D341Med (cell line): Measurements from ENCODE around the gene BARHL2.

Experiments
- DNase-seq: peaks from one replicate; pipeline ENCODE4 v3.0.0; 2012; ENCODE audit warnings: low spot score

Gene BARHL2

DNA sequence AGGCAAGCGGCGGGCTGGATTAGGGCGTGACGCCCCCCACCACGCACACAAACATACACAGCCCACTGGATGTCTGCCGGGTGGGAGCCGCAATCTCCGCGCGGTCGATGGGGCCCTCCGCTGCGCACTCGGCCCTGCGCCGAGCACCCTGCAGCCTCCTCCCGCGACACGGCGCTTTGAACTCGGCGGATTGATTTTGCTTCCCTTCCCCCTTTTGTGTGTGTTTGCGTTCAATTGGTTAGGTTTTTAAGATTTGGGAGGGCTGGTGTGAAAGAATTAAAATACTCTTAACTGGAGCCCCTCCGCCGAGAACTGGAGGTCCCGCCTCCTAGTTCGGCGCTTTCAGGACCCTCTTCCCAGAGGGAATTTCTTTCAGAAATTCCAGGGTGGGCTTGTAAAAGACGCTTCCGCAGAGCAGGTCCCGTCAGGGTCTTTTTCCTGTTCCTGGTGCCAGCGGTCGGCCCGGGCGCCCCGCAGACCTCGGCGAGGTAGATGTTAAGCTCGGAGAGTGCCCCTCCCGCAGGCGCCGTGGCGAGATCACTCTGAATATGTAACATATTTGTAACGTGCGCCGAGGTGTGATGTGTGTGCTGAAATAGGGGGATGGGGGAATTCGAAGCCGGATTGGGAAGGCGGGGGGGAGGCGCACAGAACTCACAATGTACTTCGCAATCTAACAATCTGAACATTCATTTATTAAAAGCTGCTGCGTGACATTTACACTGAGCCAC lies 8.0 kb upstream of the BARHL2 start:
- DNase-seq: no peak

DNA sequence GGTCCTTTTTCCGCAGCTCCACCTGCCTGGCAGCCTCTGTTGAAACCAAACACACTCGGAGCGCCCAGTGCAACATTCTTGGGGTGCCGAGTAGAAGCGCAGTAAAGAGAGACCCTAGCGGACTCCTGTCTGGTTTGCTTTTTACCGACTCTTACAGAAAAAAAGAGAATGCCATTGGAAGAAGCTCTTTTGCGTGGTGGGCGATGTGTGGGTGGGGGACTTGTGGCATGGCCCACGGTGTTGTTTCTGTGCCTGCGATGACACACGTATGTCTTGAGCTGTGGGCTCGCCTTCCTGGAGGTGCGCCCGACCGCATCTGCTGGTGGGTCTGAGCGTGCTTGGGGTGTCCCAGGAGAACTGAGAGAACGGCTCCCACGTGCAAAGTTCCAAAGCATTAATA lies 7.3 kb upstream of the BARHL2 start:
- DNase-seq: no peak

DNA sequence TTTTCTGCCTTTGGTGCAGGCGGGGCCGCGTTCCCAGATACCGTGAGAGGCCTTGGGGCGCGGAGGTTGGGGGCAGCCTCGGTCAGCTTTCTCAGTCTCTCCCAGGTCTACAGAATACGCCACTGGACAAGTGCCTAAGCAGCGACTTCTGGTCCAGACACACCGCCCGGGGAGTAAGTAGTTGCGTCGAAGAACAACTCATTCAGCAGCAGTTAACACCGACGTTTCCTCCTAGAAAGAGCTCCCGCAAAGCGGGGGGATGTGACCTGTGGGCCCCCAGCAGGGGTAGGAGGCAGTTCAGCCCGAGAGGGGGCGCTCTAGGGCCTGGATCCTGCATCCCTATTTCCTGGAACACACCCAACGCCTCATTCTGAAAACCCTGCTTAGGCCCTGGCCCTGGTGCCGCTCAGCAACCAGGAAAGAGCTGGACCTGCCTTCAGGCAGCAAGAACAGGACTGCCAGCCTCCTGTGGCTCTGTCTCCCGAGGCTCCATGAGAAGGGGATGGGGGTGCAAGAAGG lies 6.5 kb upstream of the BARHL2 start:
- peak; percentile 49 for DNase-seq

DNA sequence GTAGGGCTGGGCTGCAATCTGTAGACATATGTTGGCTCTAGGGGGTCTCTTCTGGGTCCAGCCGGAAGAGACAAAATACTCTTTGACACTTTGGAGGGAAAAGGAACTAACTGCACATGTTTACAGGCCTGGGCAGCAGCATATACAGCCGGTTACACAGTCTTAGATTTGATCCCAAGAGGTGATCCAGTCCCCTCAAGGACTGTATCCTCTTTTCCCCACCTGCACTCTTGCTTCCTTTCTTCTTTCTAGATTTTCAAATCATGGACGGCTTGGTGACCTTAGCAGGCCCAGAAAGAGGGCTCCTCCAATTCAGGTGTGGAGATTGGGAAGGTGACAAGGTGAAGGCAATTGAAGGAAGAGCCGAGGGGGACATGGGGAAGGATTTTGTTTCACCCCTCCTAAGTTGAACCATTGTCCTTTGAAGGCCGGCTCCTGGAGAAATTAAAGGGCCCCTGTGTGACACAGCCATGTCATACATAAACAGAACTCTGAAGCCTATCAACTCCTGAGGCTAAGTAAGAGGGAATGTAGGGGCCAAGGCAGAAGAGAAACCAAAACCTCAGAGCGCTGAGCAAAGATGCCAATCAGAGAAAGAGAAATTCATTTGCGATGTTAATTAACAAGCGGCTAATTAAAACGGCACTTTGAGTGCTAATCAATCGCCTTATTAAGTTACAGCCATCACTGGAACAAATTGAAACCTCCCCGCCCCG lies 5.9 kb upstream of the BARHL2 start:
- DNase-seq: no peak

DNA sequence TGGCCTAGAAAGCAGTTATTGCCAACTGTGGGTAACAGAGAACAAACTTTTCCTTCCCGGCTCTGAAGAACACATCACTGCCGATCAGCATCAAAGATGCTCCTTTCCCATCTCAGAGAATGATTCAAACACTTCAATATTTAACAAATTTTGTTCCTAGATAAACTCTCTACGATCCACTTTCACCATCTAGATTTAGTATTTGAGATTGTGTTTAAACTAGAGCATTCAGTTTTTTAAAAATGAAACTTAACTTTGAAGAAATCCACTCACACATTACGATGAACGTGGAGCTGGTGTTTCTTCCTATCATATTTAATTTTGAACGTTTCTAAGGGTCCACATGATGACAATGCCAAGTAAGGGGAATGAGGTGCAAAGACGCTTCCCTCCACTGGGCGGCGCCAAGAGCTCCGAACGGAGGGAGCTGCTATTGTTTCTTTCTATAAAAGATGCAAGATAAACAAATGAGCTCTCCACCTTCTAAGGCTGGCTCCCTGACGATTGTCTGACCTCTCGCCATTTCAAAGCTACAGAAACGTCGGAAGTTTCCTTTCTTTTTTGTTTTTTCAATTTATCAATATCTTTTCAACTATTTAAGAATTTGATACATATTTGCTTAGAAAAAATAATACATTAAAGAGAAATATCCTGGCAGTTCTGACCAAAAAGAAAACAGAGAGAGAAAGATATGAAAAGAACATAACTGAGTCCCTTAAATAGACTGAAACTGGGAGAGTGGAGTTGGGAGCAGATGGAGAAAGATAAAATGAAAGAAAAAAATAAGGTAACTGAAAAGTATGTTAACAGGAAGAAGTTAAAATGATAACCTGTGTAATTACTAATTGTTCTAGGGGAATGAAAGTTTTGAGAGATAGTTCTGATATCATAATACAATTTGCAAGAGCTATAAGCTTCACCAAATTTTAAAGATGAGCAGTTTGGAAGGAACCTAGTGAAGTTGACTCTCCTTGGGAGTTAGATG lies 4.4 kb upstream of the BARHL2 start:
- DNase-seq: peak; percentile 69

DNA sequence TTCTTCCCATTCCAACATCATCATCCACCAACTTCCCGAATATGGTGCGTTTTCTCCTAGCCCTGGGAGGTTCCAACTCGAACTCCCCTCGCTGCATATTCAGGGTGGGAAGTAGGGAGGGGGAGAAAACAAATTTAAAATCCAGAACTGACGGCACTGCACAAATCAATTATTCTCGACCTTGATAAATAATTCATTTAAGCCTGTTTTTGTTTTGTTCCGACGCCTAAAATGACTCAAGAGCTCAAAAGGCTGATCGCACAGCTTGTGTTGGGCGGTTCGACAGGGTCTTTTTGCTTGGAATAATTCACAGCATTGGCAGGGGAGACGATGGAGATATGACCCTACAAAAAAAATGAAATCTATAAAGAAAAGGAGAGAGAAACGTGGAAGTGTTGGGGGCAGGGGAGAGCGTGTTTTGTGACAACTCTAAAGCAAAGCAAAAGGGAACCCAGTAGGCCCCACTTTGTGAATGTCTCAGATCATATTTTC lies 3.1 kb upstream of the BARHL2 start:
- DNase-seq: no peak

DNA sequence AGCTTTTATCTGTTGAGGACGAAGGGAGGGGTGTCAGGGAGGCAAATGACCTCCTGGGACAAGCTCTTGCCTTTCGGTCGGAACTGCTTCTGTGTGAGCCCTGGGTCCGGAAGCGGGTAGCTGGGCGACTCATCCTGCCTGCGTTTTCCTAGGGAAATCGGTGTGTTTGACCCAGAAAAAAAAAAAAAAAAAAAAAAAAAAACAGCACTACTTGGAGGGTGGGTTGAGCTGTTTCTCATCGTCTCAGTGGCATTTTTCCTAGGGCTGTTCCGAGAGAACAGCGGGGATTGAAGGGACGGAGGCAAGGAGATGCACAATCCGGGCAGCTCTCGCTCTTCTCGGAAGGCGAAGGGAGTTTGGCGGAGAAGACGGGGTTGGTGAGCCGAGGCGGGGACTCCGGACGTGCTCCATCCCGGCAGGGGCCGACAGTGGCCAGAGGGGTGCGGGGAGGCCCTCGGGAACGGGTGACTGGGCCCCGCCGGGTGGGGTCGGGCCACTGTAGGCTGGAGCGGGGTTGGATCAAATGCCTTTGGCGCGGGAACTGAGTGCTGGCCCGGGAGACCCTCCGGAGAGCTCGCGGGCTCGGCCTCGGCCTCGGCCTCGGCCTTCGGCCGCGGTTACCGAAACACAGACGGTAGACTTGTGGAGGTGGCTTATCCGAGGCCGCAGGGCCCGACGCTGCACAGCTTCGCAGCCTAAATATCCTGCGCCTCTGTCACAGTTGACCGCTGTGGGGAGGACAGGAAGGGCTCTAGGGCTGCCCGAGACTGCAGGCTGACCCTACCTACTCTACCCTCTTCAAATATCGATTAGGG lies 2.4 kb upstream of the BARHL2 start:
- DNase-seq: no peak

DNA sequence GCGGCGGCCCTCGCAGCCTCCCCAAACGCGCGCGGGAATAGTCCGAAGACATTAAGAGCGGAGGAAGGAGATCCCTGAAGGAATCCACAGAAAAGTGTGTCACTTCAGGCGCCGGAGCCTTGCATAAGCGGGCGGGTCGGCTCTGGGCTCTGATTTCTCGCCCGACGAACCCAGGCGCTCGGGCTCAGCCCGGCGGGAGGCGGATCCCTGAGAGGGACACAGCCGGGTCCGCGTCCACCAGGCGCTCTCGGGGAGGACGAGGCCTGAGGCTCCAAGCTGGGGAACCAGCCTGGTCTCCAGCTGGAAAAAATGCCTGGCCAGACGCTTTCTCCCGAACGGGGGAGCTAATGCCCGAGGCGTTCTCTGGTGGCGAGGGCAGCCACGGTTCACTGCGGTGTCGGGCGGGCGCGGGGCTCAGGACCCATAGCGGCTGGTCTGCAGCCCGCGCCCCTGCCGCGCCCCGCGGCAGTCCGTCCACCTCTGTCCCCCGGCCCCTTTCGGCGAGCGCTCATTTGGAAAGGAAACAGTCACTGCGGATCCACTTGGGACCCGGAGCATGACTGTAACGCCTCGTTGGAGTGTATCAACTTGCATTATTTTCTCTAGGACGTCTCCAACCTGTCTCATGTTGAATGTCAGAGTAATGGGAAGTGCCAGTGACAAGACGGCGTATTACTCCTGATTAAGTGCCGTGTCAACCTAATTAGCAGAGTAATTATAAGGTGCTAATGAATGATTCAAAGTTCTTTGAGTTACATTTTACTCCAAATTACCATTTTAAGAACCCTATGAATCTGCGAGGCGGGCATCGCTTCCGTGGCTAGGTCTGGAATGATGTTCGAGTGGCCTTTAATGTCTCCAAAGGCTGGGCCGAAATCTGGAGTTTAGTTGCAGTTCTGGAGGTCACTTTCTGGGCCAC lies 1.6 kb upstream of the BARHL2 start:
- DNase-seq: peak; percentile 50

DNA sequence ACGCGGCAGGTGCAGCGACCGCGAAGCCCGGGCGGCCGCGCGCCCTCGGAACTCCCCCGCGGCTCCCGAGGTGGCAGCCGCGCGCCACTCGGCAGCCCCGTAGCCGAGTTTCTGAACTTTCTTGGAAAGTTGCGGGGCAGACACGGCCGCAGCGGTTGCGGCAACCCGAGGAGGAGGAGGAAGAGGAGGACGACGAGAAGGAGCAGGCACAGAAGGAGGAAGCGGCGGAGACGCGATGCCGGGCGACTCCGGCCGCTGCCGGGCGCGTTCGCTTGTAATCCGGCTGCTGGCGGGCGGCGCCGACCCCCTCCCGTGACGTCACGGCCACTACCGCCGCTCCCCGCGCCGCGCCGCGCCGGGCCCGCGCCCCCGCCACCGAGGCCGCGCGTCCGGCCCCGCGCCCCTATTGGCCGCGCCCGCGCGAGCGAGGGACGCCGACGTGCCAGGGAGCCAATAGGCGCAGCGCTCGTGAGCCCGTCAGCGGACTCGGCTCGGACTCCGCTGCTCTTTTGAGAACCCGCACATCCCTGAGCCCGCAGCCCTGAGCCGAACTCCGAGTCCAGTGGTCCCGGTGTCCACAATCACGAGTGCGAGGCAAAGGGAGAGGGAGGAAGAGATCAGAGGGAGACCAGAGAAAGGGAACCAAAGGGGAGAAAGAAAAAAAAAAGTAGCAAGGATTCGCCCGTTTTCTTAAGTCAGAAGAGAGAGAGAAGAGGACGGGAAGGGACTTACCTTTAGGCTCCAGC lies 736 bp upstream of the BARHL2 start:
- DNase-seq: peak; percentile 92

DNA sequence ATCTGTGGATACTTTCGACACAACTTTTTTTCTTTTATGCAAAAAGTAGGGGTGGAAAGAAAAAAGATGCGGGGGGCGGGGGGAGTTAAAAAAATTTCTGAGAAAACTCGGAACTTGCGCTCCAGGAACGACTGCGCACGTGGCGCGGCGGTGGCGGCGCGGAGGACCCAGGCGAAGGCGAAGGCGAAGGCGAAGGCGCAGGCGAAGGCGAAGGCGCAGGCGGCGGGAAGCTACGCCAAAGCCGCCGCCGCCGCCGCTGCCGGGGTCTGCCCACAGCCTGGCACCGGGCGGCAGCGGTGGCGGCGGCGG lies 208 bp upstream of the BARHL2 start:
- no peak for DNase-seq

DNA sequence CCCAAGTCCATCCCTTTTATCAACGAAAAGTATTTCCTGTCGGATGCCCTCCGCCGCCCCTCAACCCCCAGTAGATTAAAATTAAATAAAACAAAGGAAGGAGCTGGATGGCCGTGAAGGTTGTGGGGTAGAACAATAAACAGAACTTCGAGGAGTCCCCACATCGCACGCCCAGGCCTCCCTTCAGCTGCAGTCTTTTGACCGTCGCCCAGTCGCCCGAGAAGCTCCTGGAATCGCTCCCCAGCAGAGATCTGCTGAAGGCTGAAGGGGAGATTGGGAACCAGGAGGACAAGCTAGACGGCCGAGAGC lies 905 bp downstream of the BARHL2 start:
- DNase-seq: no peak

DNA sequence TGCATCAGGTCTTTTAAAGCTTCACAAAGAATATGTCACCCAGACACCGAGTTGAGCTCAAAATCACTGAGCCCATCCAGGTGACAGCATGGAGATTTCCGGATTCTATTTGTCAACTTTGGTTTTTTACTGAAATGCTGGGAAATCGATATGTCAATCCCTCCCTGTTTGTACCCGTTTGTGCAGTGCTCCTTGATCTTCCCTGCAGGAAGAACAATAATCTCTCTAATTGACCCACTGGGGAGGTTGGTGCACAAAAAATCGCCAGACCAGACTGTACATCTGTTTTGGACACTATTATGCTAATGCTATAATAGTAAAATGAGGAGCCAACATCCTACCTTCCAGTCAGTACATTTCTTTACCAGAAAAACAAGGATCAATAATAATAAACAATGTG lies 1.8 kb downstream of the BARHL2 start:
- DNase-seq: no peak

DNA sequence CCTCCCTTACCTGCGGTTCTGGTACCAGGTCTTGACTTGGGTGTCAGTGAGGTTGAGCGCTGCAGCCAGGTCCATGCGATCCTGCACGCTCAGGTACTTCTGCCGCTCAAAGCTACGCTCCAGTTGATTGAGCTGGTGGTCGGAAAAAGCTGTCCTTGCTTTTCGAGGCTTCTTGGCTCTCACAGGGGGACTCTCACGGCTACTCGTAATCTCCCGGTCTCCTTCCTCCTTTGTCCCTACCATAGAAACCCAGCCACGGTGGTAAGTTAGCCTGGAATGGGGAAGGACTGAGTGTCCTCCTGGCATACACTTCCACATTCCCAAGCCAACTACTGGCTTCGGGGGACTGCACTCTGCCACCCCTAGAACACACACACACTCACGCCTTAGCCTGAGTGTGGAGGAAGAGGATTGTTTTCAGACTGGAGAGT lies 2.6 kb downstream of the BARHL2 start:
- DNase-seq: no peak

DNA sequence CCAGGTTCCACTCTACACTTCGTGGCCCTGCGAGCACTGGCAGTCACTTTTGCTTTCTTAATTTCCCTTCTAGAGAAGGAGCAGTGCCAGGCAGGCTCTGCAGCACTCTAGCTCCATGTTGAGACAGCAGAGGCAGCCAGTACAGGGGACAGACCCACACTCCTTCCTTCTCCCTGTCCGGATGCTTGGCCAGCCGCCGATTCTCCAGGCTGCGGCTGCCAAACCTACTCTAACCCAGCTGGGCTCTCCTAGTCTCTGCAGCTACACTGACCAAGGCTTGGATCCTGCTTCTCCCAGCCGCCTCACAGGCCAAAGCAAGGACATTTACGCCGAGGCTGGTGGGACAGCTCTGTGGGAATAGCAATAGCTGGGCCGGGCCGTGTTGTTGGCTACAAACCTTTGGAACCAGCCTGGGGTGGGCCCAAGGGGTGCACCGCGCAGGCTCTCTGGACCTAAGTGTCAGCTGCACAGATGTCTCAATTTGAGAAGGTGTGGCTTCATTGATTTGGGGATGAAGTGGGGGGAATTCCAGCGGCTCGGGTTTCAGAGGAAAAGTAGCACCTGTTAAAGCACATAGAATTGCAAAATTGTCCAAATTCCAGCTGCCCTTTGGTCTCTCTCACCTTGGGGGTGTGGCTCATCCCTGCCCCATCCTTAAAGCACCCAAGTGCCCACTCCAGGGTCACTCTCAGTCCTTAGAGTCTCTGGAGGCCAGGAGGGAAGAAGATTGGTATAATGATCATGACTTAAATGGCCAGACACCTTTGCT lies 3.2 kb downstream of the BARHL2 start:
- DNase-seq: no peak

DNA sequence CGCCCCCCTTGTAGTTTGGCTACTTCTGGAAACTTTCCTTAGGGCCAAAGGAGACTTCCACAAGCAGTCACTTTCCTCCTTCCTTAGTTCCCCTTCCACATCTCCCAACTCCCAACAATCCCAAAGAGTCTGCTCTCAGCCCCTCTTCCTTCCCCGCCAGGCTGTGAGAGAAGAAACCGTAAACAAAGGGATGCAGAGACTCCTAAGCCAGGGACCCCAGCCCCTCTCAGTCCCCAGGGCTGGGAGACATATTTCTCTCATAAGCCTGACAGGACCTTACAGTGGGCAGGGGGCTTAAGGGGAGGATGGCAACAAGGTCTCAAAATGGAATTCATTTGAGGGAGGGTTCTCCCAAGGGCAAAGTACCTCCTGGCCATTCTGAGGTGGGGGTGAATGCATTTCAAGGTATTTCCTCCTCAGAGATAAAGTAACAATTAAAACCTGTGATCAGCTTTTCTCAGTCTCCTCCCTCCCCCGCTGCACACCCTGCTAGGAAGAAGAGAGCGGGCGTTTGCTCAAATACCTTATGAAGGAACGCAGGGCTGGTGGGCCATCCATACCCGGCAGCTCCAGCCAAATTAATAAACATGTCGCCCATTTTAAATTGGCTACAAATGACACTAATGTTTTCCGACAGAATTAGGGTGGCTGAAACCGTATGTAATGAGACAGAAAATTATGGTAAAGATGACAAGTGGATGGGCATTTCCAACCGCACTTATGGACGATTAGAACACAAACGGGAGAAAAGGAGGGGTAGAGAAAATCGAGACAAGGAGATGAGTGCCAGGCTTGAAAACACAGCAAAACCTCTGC lies 4.0 kb downstream of the BARHL2 start:
- no peak for DNase-seq

DNA sequence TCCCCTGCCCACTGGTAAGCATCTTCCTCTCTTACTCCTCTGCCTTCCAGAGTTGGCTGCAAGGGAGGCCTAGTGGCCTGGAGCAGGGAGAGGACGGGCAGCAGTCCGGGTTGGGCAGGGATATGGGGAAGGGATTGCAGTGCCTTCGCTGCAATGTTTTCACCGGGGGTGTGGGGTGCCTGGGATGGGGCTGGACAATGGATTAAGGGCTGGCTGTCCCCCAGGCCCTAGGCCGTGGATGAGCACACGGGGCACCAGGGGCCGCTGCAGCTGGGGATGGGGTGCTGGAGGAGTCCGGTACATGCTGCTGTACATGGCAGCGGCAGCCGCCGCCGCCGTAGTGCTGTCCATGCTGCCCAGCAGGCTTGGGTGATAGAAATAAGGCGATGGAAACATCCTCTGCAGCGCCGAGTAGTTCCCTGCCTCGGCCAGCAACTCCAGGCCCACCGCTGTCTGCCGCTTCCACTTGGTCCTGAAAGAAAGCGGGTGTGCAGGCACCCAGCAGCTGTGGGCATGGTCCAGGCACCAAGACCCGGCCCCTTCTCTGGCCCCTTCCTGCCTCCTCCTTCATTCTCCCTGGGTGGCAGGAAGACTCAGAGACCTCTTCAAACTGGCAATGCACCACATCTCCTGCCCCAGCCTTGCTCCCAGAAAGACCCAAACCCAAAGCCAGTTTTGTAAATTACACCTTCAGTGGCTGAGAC lies 4.8 kb downstream of the BARHL2 start:
- no peak for DNase-seq

DNA sequence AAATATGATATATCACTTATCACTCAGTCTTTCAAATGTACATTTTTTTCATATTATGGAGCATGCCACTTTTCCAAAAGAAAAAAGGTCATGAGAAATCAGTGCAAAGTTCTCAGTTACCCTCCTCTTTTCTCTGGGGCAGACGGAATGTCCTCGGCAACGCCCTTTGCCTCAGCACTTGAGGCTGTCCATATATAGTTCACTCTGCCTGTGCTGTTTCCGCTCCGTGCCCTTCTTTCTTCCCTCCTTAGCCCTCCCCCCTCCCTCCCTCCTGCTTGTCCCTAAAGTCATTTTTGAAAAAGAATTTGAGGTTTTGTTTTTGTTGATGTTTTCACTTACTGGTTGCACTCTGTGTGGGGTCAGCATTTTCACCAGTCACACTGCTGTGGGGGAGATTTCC lies 5.4 kb downstream of the BARHL2 start:
- no peak for DNase-seq
